Measurements from ENCODE around the gene ARL16.

GRCh38 chr17:81710514-81711308 is 27.1 kb upstream of the ARL16 start:
- TF ChIP-seq ZNF263 (CRISPR knock-in tag; IDR thresholded peaks at IDR 0.05; ENCODE audit: low read depth) (no peak), SP1 (CRISPR knock-in tag; conservative IDR thresholded peaks at IDR 0.05) (0 out of 2 replicates have a peak, but pooled peaks have one; percentile 15), CTCF (IDR thresholded peaks at IDR 0.05) (no peak), ZNF232 (CRISPR knock-in tag; IDR thresholded peaks at IDR 0.05) (no peak)
